ENCODE measurements around the gene GKN1. TPM values are rescaled to one million over a fixed set of nuclear protein-coding genes. Genes with fewer than 3 reads are reported as not detected.

The GKN1 gene
- total RNA-seq, 1 donor from 2014 or later = not detected

GRCh38 chr2:68974946-68975665 is 670 bp downstream of the GKN1 start:
- Histone ChIP-seq H3K4me3 (ENCODE audit: low read depth, low read length) (no peak overlapping the region), H3K27me3 (ENCODE audit: control insufficient read depth, insufficient read depth, low read length) (peaks cover 3% of the 10 kb centered on the region), H3K36me3 (ENCODE audit: control insufficient read depth, insufficient read depth, low read length) (no peaks in the 10 kb centered on the region)
- FAIRE-seq (no peak), DNase-seq (ENCODE audit: low read depth) (no peak)
- no peak for TF ChIP-seq CTCF (IDR thresholded peaks at IDR 0.05; ENCODE audit: insufficient read depth, low read length, severe bottlenecking)

GRCh38 chr2:68975844-68976243 is 1.4 kb downstream of the GKN1 start:
- no peaks in the 10 kb centered on the region for H3K36me3 ChIP-seq (ENCODE audit: control insufficient read depth, insufficient read depth, low read length)
- peaks cover 3% of the 10 kb centered on the region for H3K27me3 ChIP-seq (ENCODE audit: control insufficient read depth, insufficient read depth, low read length)
- no peak for FAIRE-seq
- H3K4me3 ChIP-seq (ENCODE audit: low read depth, low read length) = no peak overlapping the region
- no peak for DNase-seq (ENCODE audit: low read depth)
- TF ChIP-seq CTCF (IDR thresholded peaks at IDR 0.05; ENCODE audit: insufficient read depth, low read length, severe bottlenecking) = no peak

- Histone ChIP-seq H3K4me3 (ENCODE audit: low read depth, low read length) (no peak overlapping the region), H3K36me3 (ENCODE audit: control insufficient read depth, insufficient read depth, low read length) (no peaks in the 10 kb centered on the region), H3K27me3 (ENCODE audit: control insufficient read depth, insufficient read depth, low read length) (peaks cover 3% of the 10 kb centered on the region)
- DNase-seq (ENCODE audit: low read depth) (no peak), FAIRE-seq (no peak)
- TF ChIP-seq CTCF (IDR thresholded peaks at IDR 0.05; ENCODE audit: insufficient read depth, low read length, severe bottlenecking) = no peak
Observed at GRCh38 chr2:68977453-68977852, 3.0 kb downstream of the GKN1 start.

- no peak for TF ChIP-seq CTCF (IDR thresholded peaks at IDR 0.05; ENCODE audit: insufficient read depth, low read length, severe bottlenecking)
- Histone ChIP-seq H3K36me3 (ENCODE audit: control insufficient read depth, insufficient read depth, low read length) (no peaks in the 10 kb centered on the region), H3K27me3 (ENCODE audit: control insufficient read depth, insufficient read depth, low read length) (peaks cover 3% of the 10 kb centered on the region), H3K4me3 (ENCODE audit: low read depth, low read length) (no peak overlapping the region)
- no peak for DNase-seq (ENCODE audit: low read depth)
- FAIRE-seq = no peak
Observed at GRCh38 chr2:68978098-68978497, 3.7 kb downstream of the GKN1 start.

GRCh38 chr2:68980956-68981355 is 6.5 kb downstream of the GKN1 start:
- DNase-seq (ENCODE audit: low read depth) = no peak
- Histone ChIP-seq H3K4me3 (ENCODE audit: low read depth, low read length) (no peak overlapping the region), H3K36me3 (ENCODE audit: control insufficient read depth, insufficient read depth, low read length) (no peaks in the 10 kb centered on the region), H3K27me3 (ENCODE audit: control insufficient read depth, insufficient read depth, low read length) (peaks cover 3% of the 10 kb centered on the region)
- no peak for FAIRE-seq
- no peak for TF ChIP-seq CTCF (IDR thresholded peaks at IDR 0.05; ENCODE audit: insufficient read depth, low read length, severe bottlenecking)

- no peaks in the 10 kb centered on the region for H3K36me3 ChIP-seq (ENCODE audit: control insufficient read depth, insufficient read depth, low read length)
- peaks cover 2% of the 10 kb centered on the region for H3K27me3 ChIP-seq (ENCODE audit: control insufficient read depth, insufficient read depth, low read length)
- FAIRE-seq = no peak
- no peak for DNase-seq (ENCODE audit: low read depth)
- TF ChIP-seq CTCF (IDR thresholded peaks at IDR 0.05; ENCODE audit: insufficient read depth, low read length, severe bottlenecking) = no peak
- no peak overlapping the region for H3K4me3 ChIP-seq (ENCODE audit: low read depth, low read length)
Observed at GRCh38 chr2:68987021-68987503, 12.6 kb downstream of the GKN1 start.

Measured in bronchial epithelial cell (primary cell).